GM20000 (cell line): ENCODE data around the gene SGCE.

Experiments
- DNase-seq: peaks from one replicate; pipeline ENCODE4 v3.0.0; 2012; ENCODE audit warnings: low spot score
- CTCF ChIP-seq: IDR thresholded peaks from 2 replicates; pipeline ENCODE4 v1.5.1; 2012; ENCODE audit warnings: mild to moderate bottlenecking, control low read depth; ENCODE audit errors: extremely low read depth, missing control alignments

SGCE gene

GRCh38 chr7:94656925-94657731 lies 1.2 kb upstream of the SGCE start:
- no peak for TF ChIP-seq CTCF
- no peak for DNase-seq

DNA sequence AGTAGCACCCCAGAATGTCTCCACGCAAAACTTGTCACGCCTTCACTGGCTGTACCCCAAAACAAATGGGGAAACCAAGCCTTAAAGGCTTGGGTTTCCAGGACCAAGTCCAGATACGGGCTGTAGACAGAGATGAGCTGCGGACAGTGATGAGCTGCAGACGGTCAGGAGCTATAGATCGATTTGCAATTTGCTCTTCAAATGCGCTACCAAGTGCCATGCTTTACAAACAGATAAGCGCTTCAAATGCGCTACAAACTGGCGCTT lies 658 bp upstream of the SGCE start:
- no peak for TF ChIP-seq CTCF
- DNase-seq = no peak

- no peak for TF ChIP-seq CTCF
- no peak for DNase-seq
Observed at GRCh38 chr7:94655126-94655847, 646 bp downstream of the SGCE start.

- no peak for TF ChIP-seq CTCF
- DNase-seq = no peak
Observed at GRCh38 chr7:94654783-94655125, 1.2 kb downstream of the SGCE start.

- no peak for DNase-seq
- no peak for TF ChIP-seq CTCF
Observed at GRCh38 chr7:94650147-94651051, 5.5 kb downstream of the SGCE start.

DNA sequence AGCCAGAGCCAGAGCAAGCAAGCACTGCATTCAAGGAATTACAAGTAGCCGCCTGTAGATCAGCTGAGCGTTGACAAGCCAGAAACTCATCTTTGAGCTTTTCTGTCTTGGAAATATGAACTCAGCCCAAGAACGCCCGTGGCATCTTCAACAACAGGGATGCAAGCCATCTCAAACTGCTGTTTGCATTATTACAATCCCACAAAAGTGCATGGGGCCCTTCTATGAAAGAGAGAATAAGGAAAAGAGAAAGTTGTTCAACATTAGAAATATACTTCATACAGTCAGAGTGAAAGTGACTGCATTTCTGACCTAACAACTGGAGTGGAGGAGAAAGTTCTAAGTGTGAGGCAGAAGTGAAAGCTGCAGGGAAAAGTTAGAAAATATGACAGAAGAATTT lies 6.5 kb downstream of the SGCE start:
- DNase-seq = no peak
- no peak for TF ChIP-seq CTCF

DNA sequence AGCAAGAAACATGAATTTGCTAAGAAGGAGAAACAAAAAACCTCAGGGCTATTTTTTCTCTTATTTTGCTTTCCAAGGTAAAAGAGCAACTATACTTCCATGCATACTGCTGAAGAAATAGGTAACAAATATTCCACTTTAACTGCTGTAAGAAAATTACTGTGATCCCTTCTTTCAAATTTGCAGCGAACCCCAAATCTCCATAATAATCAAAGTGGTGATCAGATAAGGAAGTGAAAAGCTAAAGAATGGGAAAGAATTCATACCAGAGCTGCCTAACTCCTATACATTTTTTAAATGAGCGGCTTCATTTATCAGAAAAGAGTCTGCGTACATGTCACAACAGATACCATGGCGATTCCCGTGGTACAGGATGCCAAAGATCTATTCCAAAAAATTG lies 7.2 kb downstream of the SGCE start:
- no peak for TF ChIP-seq CTCF
- no peak for DNase-seq
